ENCODE data around the gene MOV10L1.

The MOV10L1 gene

DNA sequence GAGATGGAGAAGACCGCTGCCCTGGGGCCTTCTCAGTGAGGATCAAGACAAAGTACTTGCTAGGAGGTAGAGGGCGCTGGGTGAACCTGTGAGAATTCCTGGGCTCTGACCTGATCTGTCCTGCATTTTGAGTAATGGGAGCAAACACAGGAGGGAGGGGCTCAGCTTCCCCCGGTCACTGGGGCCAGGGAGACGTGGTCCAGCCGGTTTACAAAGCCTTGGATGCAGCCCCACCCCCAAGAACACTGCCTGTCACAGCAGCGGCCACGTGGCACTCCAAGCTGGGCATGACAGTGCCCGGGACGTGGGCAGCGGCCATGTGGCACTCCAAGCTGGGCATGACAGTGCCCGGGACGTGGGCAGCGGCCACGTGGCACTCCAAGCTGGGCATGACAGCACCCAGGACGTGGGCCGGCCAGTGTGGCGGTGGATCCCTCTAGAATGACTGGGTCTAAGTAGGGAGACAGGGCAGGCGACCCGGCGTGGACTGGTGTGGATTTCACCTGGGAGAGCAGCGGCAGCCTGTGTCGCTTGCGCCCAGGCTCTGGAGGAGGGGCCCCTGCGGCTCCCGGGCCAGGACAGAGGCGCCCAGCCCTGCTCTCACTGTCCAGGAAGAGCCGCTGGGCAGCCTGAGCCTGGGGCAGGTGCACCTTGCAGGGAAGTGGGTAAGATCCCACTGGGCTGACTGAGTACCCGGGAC lies 29.2 kb upstream of the MOV10L1 start:
- DNase-seq, result no peak
- no peaks in the 10 kb centered on the region for H3K36me3 ChIP-seq (replicated peaks; ENCODE audit: insufficient read depth, low read length)
- no peak overlapping the region for H3K9ac ChIP-seq (ENCODE audit: low read length)
- peaks cover 63% of the 10 kb centered on the region for H3K27me3 ChIP-seq (replicated peaks; ENCODE audit: insufficient read depth, low read length)
- no peaks in the 10 kb centered on the region for H3K9me2 ChIP-seq (replicated peaks; ENCODE audit: insufficient read depth, low read length)
- TF ChIP-seq EZH2phosphoT487 (IDR thresholded peaks at IDR 0.05; ENCODE audit: low read length), result no peak
- no peak for TF ChIP-seq EZH2 (optimal IDR thresholded peaks at IDR 0.05; ENCODE audit: low read depth, low read length)
- no peak for TF ChIP-seq CTCF (IDR thresholded peaks at IDR 0.05; ENCODE audit: low read length)
- no peak overlapping the region for H3K27ac ChIP-seq (ENCODE audit: low read length)
- no peaks in the 10 kb centered on the region for H3K9me3 ChIP-seq (replicated peaks; ENCODE audit: insufficient read depth, low read length)
- no peak overlapping the region for H2AFZ ChIP-seq (ENCODE audit: low read length)
- H3K4me3 ChIP-seq (ENCODE audit: low read length), result no peak overlapping the region
- peaks cover 7% of the 10 kb centered on the region; the same call in 1 of the 2 replicates for H3K4me1 ChIP-seq (ENCODE audit: low read length)
- H3F3A ChIP-seq (ENCODE audit: insufficient read depth, low read length), result no peaks in the 10 kb centered on the region
- H4K20me1 ChIP-seq (ENCODE audit: insufficient read depth, low read length), result no peaks in the 10 kb centered on the region
- no peak overlapping the region for H3K4me2 ChIP-seq (ENCODE audit: low read depth, low read length)
- H3K79me2 ChIP-seq (ENCODE audit: low read length), result no peaks in the 10 kb centered on the region

DNA sequence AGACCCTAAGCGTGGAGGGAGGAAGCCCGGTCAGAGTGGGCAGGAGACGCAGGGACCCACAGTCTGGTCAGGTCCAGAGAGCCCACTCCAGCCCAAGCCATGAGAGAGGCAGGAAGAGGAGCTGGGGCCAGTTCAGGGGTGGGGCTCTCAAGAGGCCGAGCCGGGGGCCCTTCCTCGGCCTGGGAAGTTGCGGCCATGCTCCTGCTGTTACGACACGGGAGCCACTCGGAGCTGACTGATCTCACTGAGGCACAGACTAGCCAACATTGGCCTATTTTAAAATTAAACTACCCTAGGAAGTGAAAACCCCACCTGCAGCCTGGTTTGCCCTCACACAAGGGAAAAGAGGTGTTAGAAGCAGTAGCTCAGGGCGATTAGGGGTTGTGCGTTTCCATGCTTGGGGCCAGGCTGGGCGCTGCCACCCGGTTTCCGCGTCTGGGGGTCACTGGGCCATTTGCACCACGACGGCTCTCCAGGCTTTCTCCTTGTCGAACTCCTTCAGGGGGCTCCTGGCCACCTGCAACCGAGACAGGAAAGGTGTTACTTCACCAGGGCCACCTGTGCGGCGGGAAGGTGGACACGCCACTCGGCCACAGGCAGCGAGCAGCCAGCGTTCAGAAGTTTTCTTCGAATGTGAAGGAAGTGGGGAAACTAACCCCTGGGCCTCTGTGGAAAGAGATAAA lies 28.5 kb upstream of the MOV10L1 start:
- Histone ChIP-seq H2AFZ (ENCODE audit: low read length) (no peak overlapping the region), H4K20me1 (ENCODE audit: insufficient read depth, low read length) (no peaks in the 10 kb centered on the region), H3K9ac (ENCODE audit: low read length) (no peak overlapping the region), H3K4me2 (ENCODE audit: low read depth, low read length) (no peak overlapping the region), H3K27ac (ENCODE audit: low read length) (no peak overlapping the region), H3K4me1 (ENCODE audit: low read length) (peaks cover 7% of the 10 kb centered on the region; the same call in 1 of the 2 replicates), H3K4me3 (ENCODE audit: low read length) (no peak overlapping the region), H3K9me2 (replicated peaks; ENCODE audit: insufficient read depth, low read length) (no peaks in the 10 kb centered on the region), H3K79me2 (ENCODE audit: low read length) (no peaks in the 10 kb centered on the region), H3F3A (ENCODE audit: insufficient read depth, low read length) (no peaks in the 10 kb centered on the region), H3K9me3 (replicated peaks; ENCODE audit: insufficient read depth, low read length) (no peaks in the 10 kb centered on the region), H3K36me3 (replicated peaks; ENCODE audit: insufficient read depth, low read length) (no peaks in the 10 kb centered on the region), H3K27me3 (replicated peaks; ENCODE audit: insufficient read depth, low read length) (peaks cover 69% of the 10 kb centered on the region)
- TF ChIP-seq EZH2phosphoT487 (IDR thresholded peaks at IDR 0.05; ENCODE audit: low read length) (no peak), EZH2 (optimal IDR thresholded peaks at IDR 0.05; ENCODE audit: low read depth, low read length) (no peak), CTCF (IDR thresholded peaks at IDR 0.05; ENCODE audit: low read length) (no peak)
- no peak for DNase-seq

- no peak for DNase-seq
- H3K9me2 ChIP-seq (replicated peaks; ENCODE audit: insufficient read depth, low read length), result no peaks in the 10 kb centered on the region
- no peak overlapping the region for H2AFZ ChIP-seq (ENCODE audit: low read length)
- no peak overlapping the region for H3K9ac ChIP-seq (ENCODE audit: low read length)
- peaks cover 74% of the 10 kb centered on the region for H3K27me3 ChIP-seq (replicated peaks; ENCODE audit: insufficient read depth, low read length)
- no peak for TF ChIP-seq CTCF (IDR thresholded peaks at IDR 0.05; ENCODE audit: low read length)
- TF ChIP-seq EZH2phosphoT487 (IDR thresholded peaks at IDR 0.05; ENCODE audit: low read length), result no peak
- TF ChIP-seq EZH2 (optimal IDR thresholded peaks at IDR 0.05; ENCODE audit: low read depth, low read length), result no peak
- H3K79me2 ChIP-seq (ENCODE audit: low read length), result no peaks in the 10 kb centered on the region
- no peaks in the 10 kb centered on the region for H3F3A ChIP-seq (ENCODE audit: insufficient read depth, low read length)
- peaks cover 7% of the 10 kb centered on the region; the same call in 1 of the 2 replicates for H3K4me1 ChIP-seq (ENCODE audit: low read length)
- H3K4me2 ChIP-seq (ENCODE audit: low read depth, low read length), result no peak overlapping the region
- H3K36me3 ChIP-seq (replicated peaks; ENCODE audit: insufficient read depth, low read length), result no peaks in the 10 kb centered on the region
- H3K9me3 ChIP-seq (replicated peaks; ENCODE audit: insufficient read depth, low read length), result no peaks in the 10 kb centered on the region
- H4K20me1 ChIP-seq (ENCODE audit: insufficient read depth, low read length), result no peaks in the 10 kb centered on the region
- no peak overlapping the region for H3K4me3 ChIP-seq (ENCODE audit: low read length)
- H3K27ac ChIP-seq (ENCODE audit: low read length), result no peak overlapping the region
Measured at GRCh38 chr22:50061824-50062355, 27.9 kb upstream of the MOV10L1 start.

All from MM.1S (cell line).